ENCODE results near the gene PSMD3. TPM values are rescaled to one million over a fixed set of nuclear protein-coding genes. Genes with fewer than 3 reads are reported as not detected.

PSMD3 gene
- total RNA-seq, 6 donors from 2014 or later, result 55.5 to 117 (median 78.8) TPM

DNA sequence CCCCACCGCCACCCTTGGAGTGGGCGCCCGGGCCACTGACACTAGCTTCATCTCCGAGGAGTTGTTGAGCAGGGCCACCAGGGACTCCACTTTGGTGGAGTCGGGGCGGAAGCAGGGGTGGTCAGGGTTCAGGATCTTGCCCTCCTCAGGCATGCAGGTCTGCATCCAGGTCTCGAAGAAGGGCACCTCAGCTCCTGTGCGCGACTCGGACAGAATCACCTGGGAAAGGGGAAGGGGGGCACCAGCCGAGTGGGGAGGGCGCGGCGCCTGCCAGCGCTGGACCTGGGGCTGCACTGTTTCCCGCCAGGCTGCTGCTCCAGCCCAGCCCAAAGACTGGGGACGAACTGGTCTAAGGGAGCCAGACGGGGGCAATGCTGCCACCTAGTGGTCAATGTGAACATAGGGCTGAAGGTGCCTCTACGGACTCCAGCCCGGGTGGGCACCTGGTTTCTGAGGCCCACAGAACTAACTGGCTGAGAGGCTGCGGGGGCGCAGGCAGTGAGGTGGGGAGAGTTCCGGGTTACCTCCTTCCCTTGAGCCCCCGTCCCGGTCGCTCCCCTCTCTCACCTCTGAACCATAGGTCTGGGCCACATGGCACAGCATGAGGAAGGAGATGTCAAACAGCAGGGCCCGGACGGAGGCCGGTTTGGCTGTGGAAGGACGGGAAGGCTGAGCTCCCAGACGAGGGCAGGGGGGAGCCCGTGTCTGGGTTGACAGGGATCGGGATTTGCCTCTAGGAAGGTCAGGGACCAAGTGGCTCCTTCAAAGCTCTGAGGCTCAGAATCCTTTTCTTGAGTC is 46.4 kb downstream of the PSMD3 start:
- Histone ChIP-seq H3K4me1 (peaks cover 47 to 52% (median 50%) of the 10 kb centered on the region in 4 donors), H3K27ac (peak overlapping the region in 3 of 4 donors; percentile 26 to 83 (median 78)), H3K4me3 (no peak overlapping the region), H3K9me3 (no peaks in the 10 kb centered on the region), H3K36me3 (peaks cover 17 to 77% (median 57%) of the 10 kb centered on the region in 4 donors), H3K27me3 (no peaks in the 10 kb centered on the region)
- TF ChIP-seq, protein P1, sequence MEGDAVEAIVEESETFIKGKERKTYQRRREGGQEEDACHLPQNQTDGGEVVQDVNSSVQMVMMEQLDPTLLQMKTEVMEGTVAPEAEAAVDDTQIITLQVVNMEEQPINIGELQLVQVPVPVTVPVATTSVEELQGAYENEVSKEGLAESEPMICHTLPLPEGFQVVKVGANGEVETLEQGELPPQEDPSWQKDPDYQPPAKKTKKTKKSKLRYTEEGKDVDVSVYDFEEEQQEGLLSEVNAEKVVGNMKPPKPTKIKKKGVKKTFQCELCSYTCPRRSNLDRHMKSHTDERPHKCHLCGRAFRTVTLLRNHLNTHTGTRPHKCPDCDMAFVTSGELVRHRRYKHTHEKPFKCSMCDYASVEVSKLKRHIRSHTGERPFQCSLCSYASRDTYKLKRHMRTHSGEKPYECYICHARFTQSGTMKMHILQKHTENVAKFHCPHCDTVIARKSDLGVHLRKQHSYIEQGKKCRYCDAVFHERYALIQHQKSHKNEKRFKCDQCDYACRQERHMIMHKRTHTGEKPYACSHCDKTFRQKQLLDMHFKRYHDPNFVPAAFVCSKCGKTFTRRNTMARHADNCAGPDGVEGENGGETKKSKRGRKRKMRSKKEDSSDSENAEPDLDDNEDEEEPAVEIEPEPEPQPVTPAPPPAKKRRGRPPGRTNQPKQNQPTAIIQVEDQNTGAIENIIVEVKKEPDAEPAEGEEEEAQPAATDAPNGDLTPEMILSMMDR (IDR thresholded peaks at IDR 0.05), result peak; percentile 89 to 96 (median 92)
- TF ChIP-seq POLR2A (IDR thresholded peaks at IDR 0.05) (no peak), EP300 (IDR thresholded peaks at IDR 0.05) (no peak)
- ATAC-seq (ENCODE audit: low FRiP score in 2 of 2), result peak; percentile 91 to 92
- DNase-seq, result peak; percentile 86 to 88
- 39 to 62% methylated on average over 11 to 32 of the region's 33 CpGs for WGBS, 2 donors

DNA sequence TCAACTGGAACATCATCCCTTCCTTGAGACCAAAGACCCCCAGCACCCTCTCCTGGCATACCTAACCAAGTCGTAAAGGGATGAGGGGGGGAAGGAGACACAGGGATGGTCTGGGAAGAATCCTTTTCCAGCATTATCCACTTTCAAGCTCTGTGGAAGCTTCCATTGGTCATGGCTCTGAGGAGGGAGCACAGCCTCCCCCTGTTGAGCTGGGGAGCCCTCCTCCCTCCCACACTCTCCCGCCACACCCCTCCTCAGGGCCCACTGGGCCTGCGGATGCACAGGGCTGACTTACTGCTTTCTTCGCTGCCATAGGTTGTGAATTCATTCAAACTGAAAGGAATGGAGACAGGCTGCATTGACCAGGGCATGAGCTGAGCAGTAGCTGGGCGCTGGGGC is 47.0 kb downstream of the PSMD3 start:
- Histone ChIP-seq H3K36me3 (peaks cover 18 to 77% (median 58%) of the 10 kb centered on the region in 4 donors), H3K27me3 (no peaks in the 10 kb centered on the region), H3K9me3 (no peaks in the 10 kb centered on the region), H3K27ac (peak overlapping the region in 1 of 4 donors; percentile 83), H3K4me3 (no peak overlapping the region), H3K4me1 (peaks cover 42 to 48% (median 44%) of the 10 kb centered on the region in 4 donors)
- WGBS, 2 donors, result 88 to 91% methylated on average over 4 to 5 of the region's 5 CpGs
- TF ChIP-seq POLR2AphosphoS5 (IDR thresholded peaks at IDR 0.05) (no peak), EP300 (IDR thresholded peaks at IDR 0.05) (no peak), POLR2A (IDR thresholded peaks at IDR 0.05) (no peak)
- TF ChIP-seq, protein P1 (IDR thresholded peaks at IDR 0.05), result no peak
- ATAC-seq (ENCODE audit: low FRiP score in 2 of 2) (no peak), DNase-seq (peak in 1 of 2 donors; percentile 14)

DNA sequence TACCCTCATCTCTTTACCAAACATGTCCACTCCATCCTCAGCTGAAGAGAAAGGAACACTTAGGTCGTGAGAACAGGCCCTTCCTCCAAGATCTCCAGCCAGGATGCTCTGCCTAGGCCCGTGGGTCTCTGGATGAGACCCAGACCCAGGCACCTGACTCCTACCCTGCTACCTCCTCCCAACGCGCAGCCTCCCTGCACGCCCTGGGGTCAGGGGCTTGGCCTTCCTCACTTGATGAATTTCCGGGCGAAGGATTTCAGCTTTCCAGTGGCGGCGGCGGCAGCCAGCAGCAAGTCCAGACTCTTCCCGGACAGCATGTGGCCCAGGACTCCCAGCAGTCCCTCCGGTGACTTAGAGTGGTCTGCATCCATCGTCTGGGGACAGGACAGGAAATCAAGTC is 48.0 kb downstream of the PSMD3 start:
- Histone ChIP-seq H3K27me3 (no peaks in the 10 kb centered on the region), H3K4me3 (no peak overlapping the region), H3K9me3 (no peaks in the 10 kb centered on the region), H3K4me1 (peaks cover 32 to 38% (median 34%) of the 10 kb centered on the region in 4 donors), H3K27ac (no peak overlapping the region), H3K36me3 (peaks cover 23 to 79% (median 65%) of the 10 kb centered on the region in 4 donors)
- TF ChIP-seq, protein P1 (IDR thresholded peaks at IDR 0.05), result no peak
- TF ChIP-seq EP300 (IDR thresholded peaks at IDR 0.05) (no peak), POLR2A (IDR thresholded peaks at IDR 0.05) (no peak), POLR2AphosphoS5 (IDR thresholded peaks at IDR 0.05) (no peak)
- ATAC-seq (ENCODE audit: low FRiP score in 2 of 2), result no peak
- WGBS, 2 donors, result 91 to 93% methylated on average over 9 to 13 of the region's 13 CpGs
- DNase-seq, result peak in 1 of 2 donors; percentile 68

DNA sequence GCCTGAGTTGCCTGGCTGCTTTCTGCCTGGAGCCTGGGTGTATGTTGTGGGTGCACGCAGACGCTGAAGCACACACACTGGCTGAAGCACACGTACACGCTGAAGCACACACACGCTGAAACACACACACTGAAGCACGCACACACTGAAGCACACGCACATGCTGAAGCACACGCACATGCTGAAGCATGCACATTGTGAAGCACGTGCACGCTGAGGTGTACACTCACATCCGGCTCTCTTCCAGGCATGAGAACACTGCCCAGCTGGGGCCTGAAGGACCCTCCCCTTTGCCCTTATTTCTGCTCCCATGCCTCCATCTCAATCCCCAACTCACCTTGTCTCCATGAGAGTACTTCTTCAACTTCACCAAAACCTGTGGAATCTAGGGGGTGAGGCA is 51.1 kb downstream of the PSMD3 start:
- Histone ChIP-seq H3K4me1 (peaks cover 3 to 7% (median 4%) of the 10 kb centered on the region in 4 donors), H3K27ac (no peak overlapping the region), H3K36me3 (peaks cover 27 to 88% (median 73%) of the 10 kb centered on the region in 4 donors), H3K27me3 (no peaks in the 10 kb centered on the region), H3K4me3 (no peak overlapping the region), H3K9me3 (no peaks in the 10 kb centered on the region)
- ATAC-seq (ENCODE audit: low FRiP score in 2 of 2) (no peak), DNase-seq (no peak)
- TF ChIP-seq EP300 (IDR thresholded peaks at IDR 0.05) (no peak), POLR2A (IDR thresholded peaks at IDR 0.05) (no peak), POLR2AphosphoS5 (IDR thresholded peaks at IDR 0.05) (no peak)
- TF ChIP-seq, protein P1 (IDR thresholded peaks at IDR 0.05), result no peak
- WGBS, 2 donors, result 97 to 100% methylated on average over 3 to 11 of the region's 11 CpGs

All from upper lobe of left lung (tissue), 6 donors.